ENCODE measurements around the gene IPO11. TPM values are rescaled to one million over a fixed set of nuclear protein-coding genes. Genes with fewer than 3 reads are reported as not detected.

The IPO11 gene
- total RNA-seq, 1 experiment from 2014 or later, result 16.1 TPM

DNA sequence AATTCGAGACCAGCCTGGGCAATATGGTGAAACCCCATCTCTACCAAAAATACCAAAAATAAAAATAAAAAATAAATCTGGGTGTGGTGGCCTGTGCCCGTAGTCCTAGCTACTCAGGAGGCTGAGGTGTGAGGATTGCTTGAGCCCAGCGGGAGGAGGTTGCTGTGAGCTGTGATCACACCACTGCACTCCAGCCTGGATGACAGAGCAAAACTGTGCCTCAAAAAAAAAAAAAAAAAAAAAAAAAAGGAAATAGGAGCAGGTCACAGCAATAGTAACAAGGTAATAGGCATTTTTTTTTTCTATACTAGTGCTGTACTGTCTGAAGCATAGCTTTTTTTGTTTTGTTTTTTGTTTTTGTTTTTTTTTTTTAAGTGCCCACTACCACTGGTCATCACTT is 171.8 kb downstream of the IPO11 start:
- POLR2A ChIA-PET (ENCODE audit: unreplicated experiment), result no interaction called here

DNA sequence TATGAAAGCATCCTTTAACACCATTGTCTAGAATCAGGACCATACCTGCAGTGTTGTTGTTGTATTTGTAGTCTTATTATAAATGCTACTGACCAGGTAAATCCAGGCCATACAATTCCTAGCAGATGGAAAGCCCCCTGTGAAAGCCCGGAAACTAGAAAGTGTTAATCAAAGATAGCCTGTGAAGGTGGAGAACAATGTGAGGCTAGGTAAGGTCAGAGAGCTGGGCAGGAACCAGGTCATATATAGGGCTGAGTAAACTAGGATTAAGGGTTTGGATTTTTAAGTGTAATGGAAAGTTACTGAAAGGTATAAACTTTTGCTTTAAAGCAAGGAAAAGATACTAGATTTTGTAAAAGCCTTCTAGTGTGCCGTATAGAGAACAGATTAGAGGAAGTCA is 172.7 kb downstream of the IPO11 start:
- no TSS peak for BruUV-seq (replicated peaks)
- Histone ChIP-seq H3K9ac (ENCODE audit: low read length) (no peak overlapping the region), H3K4me3 (ENCODE audit: low read length) (no peak overlapping the region), H3K79me2 (ENCODE audit: low read length) (no peaks in the 10 kb centered on the region), H3K4me2 (ENCODE audit: low read length) (no peak overlapping the region), H3K9me3 (ENCODE audit: low read length) (no peaks in the 10 kb centered on the region), H3K36me3 (ENCODE audit: low read depth, low read length) (peaks cover 4% of the 10 kb centered on the region; the same call in 1 of the 2 replicates), H3F3A (ENCODE audit: low read length, unreplicated experiment) (no peaks in the 10 kb centered on the region), H3K4me1 (ENCODE audit: insufficient read depth, low read length) (no peaks in the 10 kb centered on the region), H2AFZ (ENCODE audit: low read length) (no peak overlapping the region), H3K27ac (ENCODE audit: low read length) (no peak overlapping the region), H4K20me1 (ENCODE audit: low read length) (no peaks in the 10 kb centered on the region; the same call in 1 of the 2 replicates), H3K9me2 (replicated peaks; ENCODE audit: low read length) (no peaks in the 10 kb centered on the region), H3K27me3 (ENCODE audit: low read length) (no peaks in the 10 kb centered on the region)
- no peak for DNase-seq
- ChIA-PET POLR2A (ENCODE audit: unreplicated experiment) (no interaction called here), CTCF (no interaction called here)
- ATAC-seq, result no peak
- TF ChIP-seq EZH2phosphoT487 (IDR thresholded peaks at IDR 0.05; ENCODE audit: borderline replicate concordance, low read length), result no peak
- TF ChIP-seq EZH2 (IDR thresholded peaks at IDR 0.05; ENCODE audit: low read length, unreplicated experiment), result no peak
- no peak for TF ChIP-seq CTCF (conservative IDR thresholded peaks at IDR 0.05; ENCODE audit: low read depth, low read length)
- intact Hi-C loops (cut with micrococcal nuclease), result no loop called here

More for the DNA sequence above, 171.8 kb downstream of the IPO11 start:
- CTCF ChIA-PET, result no interaction called here
- BruUV-seq (replicated peaks), result no TSS peak
- no peaks in the 10 kb centered on the region for H3K27me3 ChIP-seq (ENCODE audit: low read length)
- no peak overlapping the region for H3K4me3 ChIP-seq (ENCODE audit: low read length)
- H3K79me2 ChIP-seq (ENCODE audit: low read length), result no peaks in the 10 kb centered on the region
- no peak overlapping the region for H2AFZ ChIP-seq (ENCODE audit: low read length)
- peaks cover 4% of the 10 kb centered on the region; the same call in 1 of the 2 replicates for H3K36me3 ChIP-seq (ENCODE audit: low read depth, low read length)
- H3K9ac ChIP-seq (ENCODE audit: low read length), result no peak overlapping the region
- no peak overlapping the region for H3K27ac ChIP-seq (ENCODE audit: low read length)
- ATAC-seq (no peak), DNase-seq (no peak)
- H4K20me1 ChIP-seq (ENCODE audit: low read length), result no peaks in the 10 kb centered on the region; the same call in 1 of the 2 replicates
- no peak for TF ChIP-seq CTCF (conservative IDR thresholded peaks at IDR 0.05; ENCODE audit: low read depth, low read length)
- TF ChIP-seq EZH2phosphoT487 (IDR thresholded peaks at IDR 0.05; ENCODE audit: borderline replicate concordance, low read length), result no peak
- no peak for TF ChIP-seq EZH2 (IDR thresholded peaks at IDR 0.05; ENCODE audit: low read length, unreplicated experiment)
- intact Hi-C loops (cut with micrococcal nuclease), result no loop called here
- H3K4me1 ChIP-seq (ENCODE audit: insufficient read depth, low read length), result no peaks in the 10 kb centered on the region
- no peaks in the 10 kb centered on the region for H3F3A ChIP-seq (ENCODE audit: low read length, unreplicated experiment)
- no peaks in the 10 kb centered on the region for H3K9me2 ChIP-seq (replicated peaks; ENCODE audit: low read length)
- H3K9me3 ChIP-seq (ENCODE audit: low read length), result no peaks in the 10 kb centered on the region
- no peak overlapping the region for H3K4me2 ChIP-seq (ENCODE audit: low read length)

GRCh38 chr5:62585751-62586150 is 173.2 kb downstream of the IPO11 start:
- TF ChIP-seq CTCF (conservative IDR thresholded peaks at IDR 0.05; ENCODE audit: low read depth, low read length) (no peak), EZH2phosphoT487 (IDR thresholded peaks at IDR 0.05; ENCODE audit: borderline replicate concordance, low read length) (no peak), EZH2 (IDR thresholded peaks at IDR 0.05; ENCODE audit: low read length, unreplicated experiment) (no peak)
- CTCF ChIA-PET, result no interaction called here
- Histone ChIP-seq H3F3A (ENCODE audit: low read length, unreplicated experiment) (no peaks in the 10 kb centered on the region), H3K79me2 (ENCODE audit: low read length) (no peaks in the 10 kb centered on the region), H3K9me2 (replicated peaks; ENCODE audit: low read length) (no peaks in the 10 kb centered on the region), H3K27ac (ENCODE audit: low read length) (no peak overlapping the region), H3K36me3 (ENCODE audit: low read depth, low read length) (peaks cover under 1% of the 10 kb centered on the region; the same call in 1 of the 2 replicates), H3K4me1 (ENCODE audit: insufficient read depth, low read length) (no peaks in the 10 kb centered on the region), H3K27me3 (ENCODE audit: low read length) (no peaks in the 10 kb centered on the region), H3K9me3 (ENCODE audit: low read length) (no peaks in the 10 kb centered on the region), H3K4me3 (ENCODE audit: low read length) (no peak overlapping the region), H4K20me1 (ENCODE audit: low read length) (no peaks in the 10 kb centered on the region; the same call in 1 of the 2 replicates), H3K9ac (ENCODE audit: low read length) (no peak overlapping the region), H3K4me2 (ENCODE audit: low read length) (no peak overlapping the region), H2AFZ (ENCODE audit: low read length) (no peak overlapping the region)
- POLR2A ChIA-PET (ENCODE audit: unreplicated experiment), result no interaction called here
- ATAC-seq, result no peak
- DNase-seq, result no peak
- intact Hi-C loops (cut with micrococcal nuclease), result no loop called here
- no TSS peak for BruUV-seq (replicated peaks)
